Trophoblast cell (in vitro differentiated cells and primary cell): ENCODE results near the gene ELL.
"Not testable (repeated sequence)": the region's sequence is repeated elsewhere in the genome, so short reads cannot be mapped to it uniquely, and the experiment has no call there.

Experiments
- DNase-seq, 2 donors: peaks; one replicate each; pipeline ENCODE4 v3.0.0-alpha.2; 2016
- H2AFZ ChIP-seq: 2 replicates; pipeline ENCODE4 v1.6.1; 2013; ENCODE audit warnings: low read length, moderate library complexity, mild to moderate bottlenecking; ENCODE audit not compliant: insufficient read depth, poor library complexity
- H2AK5ac ChIP-seq: 2 replicates; pipeline ENCODE4 v1.6.1; 2013; ENCODE audit warnings: mild to moderate bottlenecking, low read length
- H2BK120ac ChIP-seq: 2 replicates; pipeline ENCODE4 v1.6.1; 2013; ENCODE audit warnings: low read length, mild to moderate bottlenecking, moderate library complexity; ENCODE audit not compliant: insufficient read depth, poor library complexity
- H2BK12ac ChIP-seq: 2 replicates; pipeline ENCODE4 v1.6.1; 2013; ENCODE audit warnings: mild to moderate bottlenecking, low read length, moderate library complexity
- H2BK5ac ChIP-seq: 2 replicates; pipeline ENCODE4 v1.6.1; 2013; ENCODE audit warnings: low read length, low read depth, moderate library complexity, mild to moderate bottlenecking; ENCODE audit not compliant: poor library complexity
- H3K14ac ChIP-seq: 2 replicates; pipeline ENCODE4 v1.6.1; 2013; ENCODE audit warnings: mild to moderate bottlenecking, low read length
- H3K18ac ChIP-seq: 2 replicates; pipeline ENCODE4 v1.6.1; 2013; ENCODE audit warnings: mild to moderate bottlenecking, low read length
- H3K23ac ChIP-seq: 2 replicates; pipeline ENCODE4 v1.6.1; 2013; ENCODE audit warnings: low read length
- H3K27ac ChIP-seq: 2 replicates; pipeline ENCODE4 v1.5.1; 2013; ENCODE audit warnings: low read depth, mild to moderate bottlenecking, inconsistent platforms, low read length, moderate library complexity
- H3K27me3 ChIP-seq: 2 replicates; pipeline ENCODE4 v1.6.1; 2013; ENCODE audit warnings: inconsistent platforms, mild to moderate bottlenecking, low read length, moderate library complexity; ENCODE audit not compliant: insufficient read depth
- H3K36me3 ChIP-seq, 2 experiments: 1 replicate in 1 of 2; 2 replicates in 1 of 2; pipeline ENCODE4 v1.6.1; 2013; ENCODE audit warnings: low read length in 2 of 2, mild to moderate bottlenecking in 2 of 2, moderate library complexity in 1 of 2; ENCODE audit not compliant: insufficient read depth in 2 of 2, control insufficient read depth in 1 of 2
- H3K4ac ChIP-seq: 2 replicates; pipeline ENCODE4 v1.6.1; 2013; ENCODE audit warnings: low read depth, mild to moderate bottlenecking, low read length, moderate library complexity
- H3K4me1 ChIP-seq, 2 experiments: 1 replicate in 1 of 2; 2 replicates in 1 of 2; pipeline ENCODE4 v1.6.1; 2013; ENCODE audit warnings: low read length in 2 of 2, mild to moderate bottlenecking in 2 of 2, moderate library complexity in 1 of 2; ENCODE audit not compliant: insufficient read depth in 2 of 2, control insufficient read depth in 1 of 2
- H3K4me2 ChIP-seq: 2 replicates; pipeline ENCODE4 v1.6.1; 2013; ENCODE audit warnings: inconsistent platforms, mild to moderate bottlenecking, low read length, moderate library complexity
- H3K4me3 ChIP-seq: 2 replicates; pipeline ENCODE4 v1.5.1; 2013; ENCODE audit warnings: mild to moderate bottlenecking, low read depth, low read length, inconsistent platforms
- H3K79me1 ChIP-seq: one replicate; pipeline ENCODE4 v1.6.1; 2013; ENCODE audit warnings: low read length
- H3K79me2 ChIP-seq: 2 replicates; pipeline ENCODE4 v1.6.1; 2013; ENCODE audit warnings: low read length, mild to moderate bottlenecking; ENCODE audit not compliant: control insufficient read depth, insufficient read depth, poor library complexity
- H3K9ac ChIP-seq: 2 replicates; pipeline ENCODE4 v1.6.1; 2013; ENCODE audit warnings: mild to moderate bottlenecking, low read length
- H3K9me3 ChIP-seq: 2 replicates; pipeline ENCODE4 v1.6.1; 2013; ENCODE audit warnings: low read depth, mild to moderate bottlenecking, control low read depth, inconsistent platforms, low read length; ENCODE audit not compliant: insufficient read depth
- H4K12ac ChIP-seq: 2 replicates; pipeline ENCODE4 v1.6.1; 2013; ENCODE audit warnings: low read depth, mild to moderate bottlenecking, low read length, moderate library complexity
- H4K8ac ChIP-seq: 2 replicates; pipeline ENCODE4 v1.6.1; 2013; ENCODE audit warnings: low read depth, mild to moderate bottlenecking, low read length, moderate library complexity
- H4K91ac ChIP-seq: one replicate; pipeline ENCODE4 v1.6.1; 2013; ENCODE audit warnings: low read depth, mild to moderate bottlenecking, low read length, moderate library complexity
- WGBS: extraction: QIAGEN DNeasy Blood & Tissue Kit; methylation state at CpG from one replicate; pipeline ENCODE4 v1.1.7; 2013; ENCODE audit warnings: missing lambda C conversion rate; ENCODE audit not compliant: insufficient read length, insufficient coverage; ENCODE audit errors: extremely low coverage; 5-methylcytosine and 5-hydroxymethylcytosine counted together

The ELL gene

DNA sequence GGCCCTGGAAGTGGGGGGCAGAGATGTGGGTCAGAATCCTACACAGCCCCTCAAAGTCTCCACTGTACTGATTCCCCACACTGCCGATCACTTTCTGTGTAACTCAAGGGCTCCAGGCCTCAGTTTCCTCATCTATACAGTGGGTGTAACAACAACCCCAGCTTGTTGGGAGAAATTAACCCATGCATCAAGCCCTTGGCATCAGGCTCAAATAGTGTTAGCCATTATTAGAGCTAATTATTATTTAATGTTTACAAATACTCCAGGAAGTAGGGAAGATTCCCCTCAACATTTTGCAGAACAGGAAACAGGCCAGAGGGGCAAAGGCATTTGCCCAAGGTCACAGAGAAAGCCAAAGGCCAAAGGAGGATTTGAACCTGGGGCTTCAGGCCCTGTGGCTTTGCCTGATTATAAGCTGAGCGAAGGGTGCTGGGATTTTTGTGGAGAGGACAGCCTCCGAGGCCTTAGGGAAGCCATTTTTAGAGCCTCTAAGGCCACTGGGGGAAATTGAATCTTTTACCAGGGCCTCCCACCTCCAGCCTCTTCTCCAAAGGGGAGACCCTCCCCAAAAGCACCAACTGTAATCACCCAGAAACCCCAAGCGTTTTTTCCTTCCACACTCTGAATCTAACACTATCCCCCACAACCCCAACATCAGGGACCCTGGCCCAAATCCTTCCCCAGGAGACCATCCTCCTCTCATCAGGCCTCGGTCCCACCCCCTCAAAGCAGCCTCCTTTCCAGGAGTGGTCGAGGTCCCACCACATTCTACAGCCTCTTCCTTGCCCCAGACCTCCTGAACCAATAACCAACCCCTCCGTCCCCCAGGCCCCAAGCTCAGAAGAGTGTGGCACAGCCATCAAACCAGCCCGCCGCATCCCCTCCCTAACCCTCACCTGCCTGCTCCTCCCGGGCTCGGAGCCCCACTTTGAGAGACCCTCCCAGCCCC is 20.4 kb upstream of the ELL start:
- H4K12ac ChIP-seq: peak overlapping the region; percentile 89
- no peak overlapping the region for H3K9ac ChIP-seq
- peaks cover 10% of the 10 kb centered on the region for H3K79me1 ChIP-seq
- peak overlapping the region; percentile 16 for H3K14ac ChIP-seq
- no peaks in the 10 kb centered on the region for H3K9me3 ChIP-seq
- peak overlapping the region; percentile 39 for H2BK120ac ChIP-seq
- H3K23ac ChIP-seq: no peak overlapping the region
- H4K8ac ChIP-seq: peak overlapping the region; percentile 63
- peak overlapping the region; percentile 36 for H4K91ac ChIP-seq
- peaks cover 8% of the 10 kb centered on the region for H3K79me2 ChIP-seq
- H3K27ac ChIP-seq: no peak overlapping the region
- peak overlapping the region; percentile 60 for H3K18ac ChIP-seq
- WGBS: no CpG with 5 or more reads among the region's 11 CpGs
- peak overlapping the region; percentile 87 for H3K4me3 ChIP-seq
- peak overlapping the region; percentile 57 for H3K4me2 ChIP-seq
- peak in 1 of 2 donors; percentile 20 for DNase-seq
- peaks cover 31 to 32% of the 10 kb centered on the region in 2 experiments for H3K36me3 ChIP-seq
- peak overlapping the region; percentile 32 for H2BK12ac ChIP-seq
- H3K4me1 ChIP-seq: peaks cover 6 to 13% of the 10 kb centered on the region in 2 experiments
- H3K27me3 ChIP-seq: no peaks in the 10 kb centered on the region
- H2AK5ac ChIP-seq: peak overlapping the region; percentile 23
- peak overlapping the region; percentile 91 for H3K4ac ChIP-seq
- H2BK5ac ChIP-seq: no peak overlapping the region
- H2AFZ ChIP-seq: no peak overlapping the region

DNA sequence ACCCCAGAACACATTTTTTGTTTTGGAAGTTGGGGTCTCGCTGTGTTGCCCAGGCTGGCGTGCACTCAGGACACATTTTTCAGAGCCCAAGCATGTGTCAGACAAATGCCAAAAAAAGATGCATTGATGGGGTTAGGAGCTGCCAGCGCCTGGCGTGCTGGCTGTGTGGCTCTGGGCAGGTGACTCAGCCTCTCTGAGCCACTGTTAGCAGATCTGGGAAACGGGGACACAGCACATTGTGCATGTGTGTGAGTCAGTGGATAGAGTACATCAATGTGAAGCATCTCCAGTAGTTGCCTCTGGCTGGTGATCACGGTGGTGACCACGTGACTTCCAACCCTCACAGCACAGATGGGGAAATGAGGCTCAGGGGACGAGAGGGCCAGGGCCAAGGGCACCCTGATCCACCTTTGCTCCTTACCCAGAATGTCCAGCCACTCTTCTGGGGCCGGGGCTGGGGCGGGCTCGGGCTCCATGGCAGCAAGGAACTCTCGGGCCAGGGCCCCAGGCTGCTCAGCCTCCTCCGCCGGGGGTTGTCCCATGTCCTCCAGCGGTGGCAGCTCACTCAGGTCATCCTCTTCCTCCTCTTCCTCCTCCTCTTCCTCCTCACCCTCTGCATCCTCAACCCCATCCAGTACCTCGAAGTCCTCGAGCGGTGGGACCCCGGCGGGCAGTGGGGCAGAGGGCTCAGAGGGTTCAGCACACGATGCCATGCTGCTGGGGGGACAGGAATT is 19.6 kb upstream of the ELL start:
- Histone ChIP-seq H4K12ac (peak overlapping the region; percentile 6), H3K4me3 (no peak overlapping the region), H3K9me3 (no peaks in the 10 kb centered on the region), H3K9ac (no peak overlapping the region), H2AK5ac (no peak overlapping the region), H3K79me1 (peaks cover 10% of the 10 kb centered on the region), H3K4me1 (peaks cover 6 to 13% of the 10 kb centered on the region in 2 experiments), H3K4me2 (no peak overlapping the region), H3K27me3 (no peaks in the 10 kb centered on the region), H2BK5ac (no peak overlapping the region), H3K4ac (no peak overlapping the region), H3K27ac (no peak overlapping the region), H2BK120ac (no peak overlapping the region), H3K36me3 (peaks cover 36 to 41% of the 10 kb centered on the region in 2 experiments), H2AFZ (no peak overlapping the region), H4K8ac (peak overlapping the region; percentile 1), H3K79me2 (peaks cover 8% of the 10 kb centered on the region), H3K23ac (no peak overlapping the region), H4K91ac (no peak overlapping the region), H3K18ac (peak overlapping the region; percentile 12), H2BK12ac (no peak overlapping the region), H3K14ac (no peak overlapping the region)
- no CpG with 5 or more reads among the region's 21 CpGs for WGBS
- DNase-seq: peak; percentile 91 to 92

GRCh38 chr19:18540200-18540599 is 18.3 kb upstream of the ELL start:
- not testable (repeated sequence) for H3K4me2 ChIP-seq, H3K4me3 ChIP-seq, H3K9ac ChIP-seq, H3K18ac ChIP-seq, H2BK12ac ChIP-seq, H3K79me2 ChIP-seq, H3K23ac ChIP-seq, H2BK120ac ChIP-seq, H3K9me3 ChIP-seq, H4K12ac ChIP-seq, H2BK5ac ChIP-seq, H4K8ac ChIP-seq, DNase-seq, H2AK5ac ChIP-seq, H3K14ac ChIP-seq, H2AFZ ChIP-seq, H3K27ac ChIP-seq, H3K4ac ChIP-seq, H4K91ac ChIP-seq, H3K27me3 ChIP-seq
- Histone ChIP-seq H3K79me1 (peaks cover 10% of the 10 kb centered on the region), H3K36me3 (peaks cover 46 to 51% of the 10 kb centered on the region in 2 experiments), H3K4me1 (peaks cover 6 to 13% of the 10 kb centered on the region in 2 experiments)
- no CpG with 5 or more reads among the region's 1 CpG for WGBS

DNA sequence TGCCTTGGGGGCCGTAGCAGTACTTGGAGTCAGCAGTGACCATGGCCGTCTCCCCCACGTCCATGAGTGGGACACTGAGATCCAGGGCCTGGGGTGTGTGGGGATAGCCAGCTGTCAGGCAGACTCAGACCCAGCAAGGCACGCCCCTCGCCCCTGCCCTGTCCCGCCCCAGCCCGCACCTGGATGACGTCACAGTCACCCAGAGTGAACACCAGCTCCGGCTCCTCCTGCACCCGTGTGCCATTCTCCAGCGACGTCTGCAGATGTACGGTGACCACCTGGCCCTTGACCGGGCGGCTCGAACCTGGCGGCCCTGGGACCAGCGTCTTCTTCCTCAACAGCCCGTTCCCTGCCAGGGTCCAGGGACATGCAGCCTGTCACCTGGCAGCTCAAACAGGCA is 17.5 kb upstream of the ELL start:
- Histone ChIP-seq H4K91ac (no peak overlapping the region), H3K27ac (no peak overlapping the region), H3K9ac (no peak overlapping the region), H3K27me3 (no peaks in the 10 kb centered on the region), H3K4me2 (no peak overlapping the region), H3K23ac (no peak overlapping the region), H4K8ac (no peak overlapping the region), H3K9me3 (peaks cover under 1% of the 10 kb centered on the region), H3K36me3 (peaks cover 50 to 53% of the 10 kb centered on the region in 2 experiments), H3K79me1 (peaks cover 10% of the 10 kb centered on the region), H3K4ac (no peak overlapping the region), H3K14ac (no peak overlapping the region), H4K12ac (no peak overlapping the region), H3K18ac (peak overlapping the region; percentile 22), H3K4me3 (no peak overlapping the region), H3K4me1 (peaks cover 6 to 13% of the 10 kb centered on the region in 2 experiments), H3K79me2 (peaks cover 8% of the 10 kb centered on the region), H2AFZ (no peak overlapping the region), H2BK120ac (no peak overlapping the region), H2AK5ac (no peak overlapping the region), H2BK12ac (no peak overlapping the region), H2BK5ac (no peak overlapping the region)
- no CpG with 5 or more reads among the region's 19 CpGs for WGBS
- no peak for DNase-seq
